Transverse colon (tissue), 3 donors: ENCODE data around the gene SLC35A3.

Experiments
- CTCF ChIP-seq, 5 experiments: fragments of 200-600 bp in 3 of 5; fragments of 450-650 bp in 2 of 5; sonication (generic) in 3 of 5; IDR thresholded peaks; 1 replicate in 2 of 5; 2 replicates in 3 of 5; pipeline ENCODE4 v1.5.1; 2016 to 2017; ENCODE audit warnings: antibody characterized with exemption in 5 of 5, inconsistent platforms in 3 of 5, mild to moderate bottlenecking in 2 of 5, moderate library complexity in 1 of 5
- POLR2A ChIP-seq: fragments of 450-650 bp; IDR thresholded peaks from one replicate; pipeline ENCODE4 v1.6.1; 2016; ENCODE audit warnings: antibody characterized with exemption, mild to moderate bottlenecking, moderate library complexity

DNA sequence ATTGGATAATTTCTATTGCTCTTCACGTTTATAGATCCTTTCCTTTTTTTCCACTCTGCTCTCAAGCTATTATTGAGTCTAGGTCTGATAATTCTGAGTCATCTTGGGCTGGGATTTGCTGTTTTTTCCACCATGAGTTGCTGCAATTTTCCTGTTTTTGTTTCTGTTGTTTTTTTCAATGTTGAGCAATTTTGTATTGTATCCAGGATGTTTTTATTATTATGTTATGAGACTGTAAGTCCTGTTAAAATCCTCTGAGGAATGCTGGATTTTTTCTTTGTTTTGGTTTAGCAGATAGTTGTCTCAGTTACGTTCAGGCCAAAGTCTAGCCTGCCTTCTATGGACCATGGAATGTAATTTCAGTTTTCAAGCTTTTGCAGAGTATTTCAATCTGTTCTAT lies 13.0 kb upstream of the SLC35A3 start:
- TF ChIP-seq CTCF (IDR thresholded peaks at IDR 0.05) (no peak), POLR2A (no peak)
